Measurements from ENCODE around the gene MSH5. TPM values are rescaled to one million over a fixed set of nuclear protein-coding genes. Genes with fewer than 3 reads are reported as not detected.

MSH5 gene
- polyA plus RNA-seq (5.1 and 7.8 TPM in 2 replicates), polyA minus RNA-seq (2.2 and 3.0 TPM in 2 replicates)

GRCh38 chr6:31739639-31740396 lies at the start of gene MSH5:
MSH5 (plus strand) TSS chr6:31740005; CDS start chr6:31740467, 462 bp downstream.
- H3K27ac ChIP-seq (ENCODE audit: low read length), result no peak within 1 kb of the TSS
- no peaks in the 10 kb centered on the region for H3K79me2 ChIP-seq (replicated peaks; ENCODE audit: insufficient read depth, low read length)
- no peaks in the 10 kb centered on the region for H3K9me2 ChIP-seq (ENCODE audit: insufficient read depth, low read length)
- no peaks in the 10 kb centered on the region for H3K9me3 ChIP-seq (ENCODE audit: low read length)
- H3F3A ChIP-seq (ENCODE audit: insufficient read depth, low read length, poor library complexity, severe bottlenecking), result no peaks in the 10 kb centered on the region
- TF ChIP-seq EZH2 (IDR thresholded peaks at IDR 0.05; ENCODE audit: borderline replicate concordance, insufficient read depth, low read length, poor library complexity, severe bottlenecking) (no peak), CTCF (IDR thresholded peaks at IDR 0.05; ENCODE audit: poor library complexity, severe bottlenecking) (no peak), SMC3 (conservative IDR thresholded peaks at IDR 0.05; ENCODE audit: poor library complexity) (no peak), REST (IDR thresholded peaks at IDR 0.05; ENCODE audit: borderline replicate concordance) (no peak), EP300 (conservative IDR thresholded peaks at IDR 0.05; ENCODE audit: poor library complexity, severe bottlenecking) (no peak), MXI1 (conservative IDR thresholded peaks at IDR 0.05; ENCODE audit: poor library complexity, severe bottlenecking) (peak; percentile 85), RAD21 (conservative IDR thresholded peaks at IDR 0.05) (no peak), TAF1 (IDR thresholded peaks at IDR 0.05; ENCODE audit: low read depth) (no peak), POLR2AphosphoS5 (IDR thresholded peaks at IDR 0.05) (peak; percentile 18)
- H3K9ac ChIP-seq (ENCODE audit: low read length), result peak within 1 kb of the TSS; percentile 25
- no peaks in the 10 kb centered on the region for H3K36me3 ChIP-seq (ENCODE audit: insufficient read depth, low read length)
- no peaks in the 10 kb centered on the region for H4K20me1 ChIP-seq (ENCODE audit: insufficient read depth)
- peak within 1 kb of the TSS; percentile 66 for H3K4me3 ChIP-seq (ENCODE audit: low read length)
- H3K4me2 ChIP-seq (ENCODE audit: low read length), result peak within 1 kb of the TSS; percentile 60
- H2AFZ ChIP-seq (ENCODE audit: low read depth, low read length), result peak within 1 kb of the TSS; percentile 42
- H3K27me3 ChIP-seq (ENCODE audit: insufficient read depth, low read depth, low read length), result no peaks in the 10 kb centered on the region

- Histone ChIP-seq H3K4me2 (ENCODE audit: low read length) (no peak overlapping the region), H4K20me1 (ENCODE audit: insufficient read depth) (no peaks in the 10 kb centered on the region), H3K9me3 (ENCODE audit: low read length) (no peaks in the 10 kb centered on the region), H3K27ac (ENCODE audit: low read length) (no peak overlapping the region), H3K9me2 (ENCODE audit: insufficient read depth, low read length) (no peaks in the 10 kb centered on the region), H3K27me3 (ENCODE audit: insufficient read depth, low read depth, low read length) (no peaks in the 10 kb centered on the region), H3K4me3 (ENCODE audit: low read length) (no peak overlapping the region), H3K9ac (ENCODE audit: low read length) (no peak overlapping the region), H2AFZ (ENCODE audit: low read depth, low read length) (no peak overlapping the region), H3K79me2 (replicated peaks; ENCODE audit: insufficient read depth, low read length) (no peaks in the 10 kb centered on the region), H3K36me3 (ENCODE audit: insufficient read depth, low read length) (no peaks in the 10 kb centered on the region), H3F3A (ENCODE audit: insufficient read depth, low read length, poor library complexity, severe bottlenecking) (no peaks in the 10 kb centered on the region)
- no peak for TF ChIP-seq EZH2 (IDR thresholded peaks at IDR 0.05; ENCODE audit: borderline replicate concordance, insufficient read depth, low read length, poor library complexity, severe bottlenecking)
Measured at GRCh38 chr6:31690231-31691077, 49.4 kb upstream of the MSH5 start.

All from neural cell (in vitro differentiated cells).